ENCODE results near the gene SCAMP5. TPM values are rescaled to one million over a fixed set of nuclear protein-coding genes. Genes with fewer than 3 reads are reported as not detected.

Gene SCAMP5
- total RNA-seq, 2 donors from 2014 or later, result 21.1 to 30.4 TPM

DNA sequence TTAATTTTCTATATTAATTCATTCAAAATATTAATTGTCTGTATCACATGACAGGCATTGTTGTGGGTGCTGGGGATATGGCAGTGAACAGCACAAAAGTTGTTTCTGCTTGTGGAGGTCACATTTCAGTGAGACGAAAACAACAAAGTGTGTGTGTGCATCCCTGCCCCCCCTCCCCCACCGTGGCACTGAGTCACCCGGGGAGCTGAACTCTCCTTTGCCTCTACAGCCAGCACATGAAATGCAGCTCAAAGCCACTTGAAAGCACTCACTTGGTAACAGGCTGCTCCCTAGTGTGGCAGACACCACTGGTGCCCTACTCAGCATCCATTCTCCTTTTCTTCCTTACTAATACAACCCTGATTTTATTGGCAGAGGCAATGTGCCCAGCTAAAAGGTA is 16.9 kb upstream of the SCAMP5 start:
- DNase-seq (no peak), ATAC-seq (no peak)
- no peak overlapping the region for H3K4me3 ChIP-seq
- H3K9me3 ChIP-seq, result no peaks in the 10 kb centered on the region
- intact Hi-C loops (cut with DNase I), result no loop called here
- no peaks in the 10 kb centered on the region for H3K36me3 ChIP-seq (replicated peaks in 1 of 2; ENCODE audit: insufficient read depth in 1 of 2, low read depth in 2 of 2)
- no peaks in the 10 kb centered on the region for H3K4me1 ChIP-seq
- TF ChIP-seq POLR2A (IDR thresholded peaks at IDR 0.05), result no peak
- TF ChIP-seq, protein P1, sequence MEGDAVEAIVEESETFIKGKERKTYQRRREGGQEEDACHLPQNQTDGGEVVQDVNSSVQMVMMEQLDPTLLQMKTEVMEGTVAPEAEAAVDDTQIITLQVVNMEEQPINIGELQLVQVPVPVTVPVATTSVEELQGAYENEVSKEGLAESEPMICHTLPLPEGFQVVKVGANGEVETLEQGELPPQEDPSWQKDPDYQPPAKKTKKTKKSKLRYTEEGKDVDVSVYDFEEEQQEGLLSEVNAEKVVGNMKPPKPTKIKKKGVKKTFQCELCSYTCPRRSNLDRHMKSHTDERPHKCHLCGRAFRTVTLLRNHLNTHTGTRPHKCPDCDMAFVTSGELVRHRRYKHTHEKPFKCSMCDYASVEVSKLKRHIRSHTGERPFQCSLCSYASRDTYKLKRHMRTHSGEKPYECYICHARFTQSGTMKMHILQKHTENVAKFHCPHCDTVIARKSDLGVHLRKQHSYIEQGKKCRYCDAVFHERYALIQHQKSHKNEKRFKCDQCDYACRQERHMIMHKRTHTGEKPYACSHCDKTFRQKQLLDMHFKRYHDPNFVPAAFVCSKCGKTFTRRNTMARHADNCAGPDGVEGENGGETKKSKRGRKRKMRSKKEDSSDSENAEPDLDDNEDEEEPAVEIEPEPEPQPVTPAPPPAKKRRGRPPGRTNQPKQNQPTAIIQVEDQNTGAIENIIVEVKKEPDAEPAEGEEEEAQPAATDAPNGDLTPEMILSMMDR (IDR thresholded peaks at IDR 0.05), result no peak
- H3K27ac ChIP-seq, result no peak overlapping the region
- no peaks in the 10 kb centered on the region for H3K27me3 ChIP-seq
- WGBS, 2 donors, result 21 to 34% methylated on average over 3 of the region's 3 CpGs

DNA sequence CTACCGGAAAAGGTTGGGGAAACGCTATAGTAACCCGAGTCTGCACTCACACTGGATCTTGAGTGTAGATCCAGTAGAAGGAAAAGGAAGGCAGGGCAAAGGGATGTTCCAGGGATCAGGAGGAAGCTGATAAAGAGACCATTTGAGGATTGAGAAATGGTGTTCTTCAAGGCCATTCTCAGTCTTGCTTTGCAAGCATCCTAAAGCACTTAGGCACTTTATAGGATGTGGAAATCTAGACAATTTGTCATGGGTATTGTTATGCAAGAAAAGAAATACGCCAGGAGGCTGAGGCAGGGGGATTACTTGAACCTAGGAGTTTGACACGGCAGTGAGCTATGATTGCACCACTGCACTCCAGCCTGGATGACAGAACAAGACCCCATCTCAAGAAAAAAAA is 13.2 kb upstream of the SCAMP5 start:
- no peaks in the 10 kb centered on the region for H3K4me1 ChIP-seq
- H3K4me3 ChIP-seq, result no peak overlapping the region
- no peak for DNase-seq
- H3K27ac ChIP-seq, result no peak overlapping the region
- TF ChIP-seq, protein P1 (IDR thresholded peaks at IDR 0.05), result no peak
- TF ChIP-seq POLR2A (IDR thresholded peaks at IDR 0.05), result no peak
- intact Hi-C loops (cut with DNase I), result no loop called here
- WGBS, 2 donors, result 78 to 81% methylated on average over 5 of the region's 5 CpGs
- ATAC-seq, result no peak
- H3K9me3 ChIP-seq, result no peaks in the 10 kb centered on the region
- no peaks in the 10 kb centered on the region for H3K27me3 ChIP-seq
- no peaks in the 10 kb centered on the region for H3K36me3 ChIP-seq (replicated peaks in 1 of 2; ENCODE audit: insufficient read depth in 1 of 2, low read depth in 2 of 2)

DNA sequence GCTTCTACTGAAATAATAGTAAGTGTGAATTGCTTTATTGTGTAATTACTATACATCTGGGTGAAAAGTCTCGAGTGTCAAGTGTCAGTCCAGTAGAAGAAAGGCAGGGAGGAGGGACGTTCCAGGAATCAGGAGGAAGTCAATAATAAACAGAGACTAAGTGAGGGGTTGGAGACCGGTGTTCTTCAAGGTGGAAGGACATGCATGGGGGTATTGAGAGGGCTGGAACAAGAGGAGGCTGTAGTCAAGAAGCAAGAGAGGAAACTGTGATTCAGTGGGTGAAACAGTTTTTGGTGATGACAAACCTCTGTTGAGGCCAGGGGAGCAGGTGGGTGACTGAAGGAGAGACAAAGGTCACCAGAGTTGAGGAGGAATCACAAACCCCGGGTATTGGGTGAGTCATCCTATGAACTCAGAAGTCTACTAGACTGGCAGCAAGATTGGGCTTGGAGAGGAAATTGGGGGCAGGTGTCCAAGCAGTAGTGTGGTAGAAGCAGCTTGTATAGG is 11.6 kb upstream of the SCAMP5 start:
- DNase-seq (no peak), ATAC-seq (no peak)
- Histone ChIP-seq H3K9me3 (no peaks in the 10 kb centered on the region), H3K27ac (no peak overlapping the region), H3K36me3 (replicated peaks in 1 of 2; ENCODE audit: insufficient read depth in 1 of 2, low read depth in 2 of 2) (no peaks in the 10 kb centered on the region), H3K4me1 (no peaks in the 10 kb centered on the region), H3K27me3 (no peaks in the 10 kb centered on the region), H3K4me3 (no peak overlapping the region)
- TF ChIP-seq, protein P1 (IDR thresholded peaks at IDR 0.05), result no peak
- no peak for TF ChIP-seq POLR2A (IDR thresholded peaks at IDR 0.05)
- intact Hi-C loops (cut with DNase I), result no loop called here
- WGBS, 2 donors, result 21 to 41% methylated on average over 4 of the region's 4 CpGs

DNA sequence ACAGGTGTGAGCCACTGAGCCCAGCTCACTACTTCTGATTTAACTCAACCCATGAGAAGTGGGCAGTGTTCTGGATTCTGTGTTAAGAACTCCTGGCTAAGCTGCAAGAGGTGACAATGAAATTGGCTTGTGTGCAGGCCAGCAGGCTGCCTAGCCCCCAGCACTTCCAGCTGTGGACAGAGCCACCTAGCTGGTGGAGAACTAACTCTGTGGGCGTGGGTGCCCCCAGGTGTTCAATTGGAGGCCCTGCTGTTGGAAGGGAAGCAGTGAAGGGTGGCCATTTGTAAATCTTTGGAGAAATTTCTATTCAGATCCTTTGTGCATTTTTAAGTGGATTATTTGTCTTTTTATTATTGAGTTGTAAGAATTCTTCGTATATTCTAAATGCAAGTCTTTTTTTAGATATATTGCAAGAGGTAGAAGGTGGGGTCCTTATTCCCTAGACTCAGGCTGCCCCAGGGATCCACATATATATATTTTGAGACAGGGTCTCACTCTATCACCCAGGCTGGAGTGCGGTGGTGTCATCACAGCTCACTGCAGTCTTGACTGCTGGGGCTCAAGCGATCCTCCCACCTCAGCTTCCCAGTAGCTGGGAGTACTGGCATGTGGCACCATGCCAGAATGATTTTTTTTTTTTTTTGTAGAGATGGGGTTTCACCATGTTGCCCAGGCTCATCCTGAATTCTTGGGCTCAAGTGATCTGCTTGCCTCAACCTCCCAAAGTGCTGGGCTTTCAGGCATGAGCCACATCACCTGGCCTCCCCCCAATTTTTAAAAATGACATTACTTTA is 7.2 kb upstream of the SCAMP5 start:
- intact Hi-C loops (cut with DNase I), result no loop called here
- Histone ChIP-seq H3K9me3 (no peaks in the 10 kb centered on the region), H3K4me3 (no peak overlapping the region), H3K27me3 (no peaks in the 10 kb centered on the region), H3K4me1 (no peaks in the 10 kb centered on the region), H3K36me3 (replicated peaks in 1 of 2; ENCODE audit: insufficient read depth in 1 of 2, low read depth in 2 of 2) (no peaks in the 10 kb centered on the region), H3K27ac (no peak overlapping the region)
- 34 to 38% methylated on average over 4 of the region's 4 CpGs for WGBS, 2 donors
- DNase-seq (peak; percentile 42 to 71 (median 63)), ATAC-seq (peak; percentile 71)
- TF ChIP-seq, protein P1 (IDR thresholded peaks at IDR 0.05), result peak; percentile 13 to 68 (median 44)
- no peak for TF ChIP-seq POLR2A (IDR thresholded peaks at IDR 0.05)

DNA sequence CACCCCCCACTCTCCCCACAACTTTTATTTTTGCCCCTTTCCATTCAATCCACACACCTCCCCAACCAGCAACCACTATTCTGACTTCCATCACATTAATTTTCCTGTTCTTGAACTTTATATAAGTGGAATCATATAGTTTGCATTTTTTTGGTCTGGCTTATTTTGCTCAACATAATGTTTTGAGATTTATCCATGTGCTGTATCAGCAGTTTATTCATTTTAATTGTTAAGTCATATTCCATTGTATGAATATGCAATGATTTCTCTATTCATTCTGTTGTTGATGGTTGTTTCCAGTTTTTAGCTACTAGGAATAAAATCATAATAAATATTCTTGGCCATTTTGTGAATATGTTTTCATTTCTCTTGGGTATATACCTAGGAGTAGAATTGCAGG is 5.8 kb upstream of the SCAMP5 start:
- Histone ChIP-seq H3K4me3 (no peak overlapping the region), H3K9me3 (no peaks in the 10 kb centered on the region), H3K4me1 (no peaks in the 10 kb centered on the region), H3K36me3 (replicated peaks in 1 of 2; ENCODE audit: insufficient read depth in 1 of 2, low read depth in 2 of 2) (no peaks in the 10 kb centered on the region), H3K27me3 (no peaks in the 10 kb centered on the region), H3K27ac (no peak overlapping the region)
- DNase-seq (no peak), ATAC-seq (no peak)
- TF ChIP-seq, protein P1 (IDR thresholded peaks at IDR 0.05), result no peak
- TF ChIP-seq POLR2A (IDR thresholded peaks at IDR 0.05), result no peak
- intact Hi-C loops (cut with DNase I), result no loop called here

All from body of pancreas (tissue), 4 donors.